Frontal cortex (tissue), 4 donors: ENCODE measurements around the gene PLS1. TPM values are rescaled to one million over a fixed set of nuclear protein-coding genes. Genes with fewer than 3 reads are reported as not detected.
"Not testable (repeated sequence)": the region's sequence is repeated elsewhere in the genome, so short reads cannot be mapped to it uniquely, and the experiment has no call there.

Experiments used
- DNase-seq, 2 donors: peaks; one replicate each; pipeline ENCODE4 v3.0.0; 2012; ENCODE audit warnings: low spot score in 2 of 2
- FAIRE-seq: peaks from 2 replicates; lab custom pipeline; 2012; peaks lifted over from hg19 to GRCh38; lab: Jason Lieb, UNC
- total RNA-seq: library from RNA; depleted of rRNA; stranded (reverse); fragments of >200 nt; gene quantifications from one replicate; pipeline ENCODE4 v1.2.3, GENCODE V29; 2014
- donor health status: control.
- donor health status: control.
- donor health status: control.

Gene PLS1
- total RNA-seq, 1 donor from 2014 or later, result 2.4 TPM

- no peak for FAIRE-seq
- no peak for DNase-seq
These were observed 68.6 kb downstream of the PLS1 start for GRCh38 chr3:142664819-142665218.

GRCh38 chr3:142670120-142670519 lies 73.9 kb downstream of the PLS1 start:
- FAIRE-seq (no peak), DNase-seq (no peak)

GRCh38 chr3:142676151-142676550 lies 80.0 kb downstream of the PLS1 start:
- FAIRE-seq, result no peak
- no peak for DNase-seq

- DNase-seq, result no peak
- FAIRE-seq, result no peak
These were observed 84.5 kb downstream of the PLS1 start for GRCh38 chr3:142680710-142681109.

GRCh38 chr3:142690613-142691012 lies 94.4 kb downstream of the PLS1 start:
- no peak for FAIRE-seq

GRCh38 chr3:142691527-142691926 lies 95.3 kb downstream of the PLS1 start:
- DNase-seq (no peak), FAIRE-seq (no peak)

More at GRCh38 chr3:142690613-142691012, 94.4 kb downstream of the PLS1 start:
- no peak for DNase-seq

- DNase-seq (no peak), FAIRE-seq (no peak)
These were observed 97.1 kb downstream of the PLS1 start for GRCh38 chr3:142693136-142693853.

- no peak for FAIRE-seq
- DNase-seq, result no peak
These were observed 98.0 kb downstream of the PLS1 start for GRCh38 chr3:142694225-142694624.

- DNase-seq, result no peak
- no peak for FAIRE-seq
These were observed 109.0 kb downstream of the PLS1 start for GRCh38 chr3:142705198-142705597.

GRCh38 chr3:142706321-142707127 lies 110.3 kb downstream of the PLS1 start:
- FAIRE-seq (no peak), DNase-seq (no peak)

GRCh38 chr3:142709207-142709606 lies 113.0 kb downstream of the PLS1 start:
- FAIRE-seq (no peak), DNase-seq (no peak)

GRCh38 chr3:142714882-142715281 lies 118.7 kb downstream of the PLS1 start:
- not testable (repeated sequence) for DNase-seq, FAIRE-seq

- FAIRE-seq (no peak), DNase-seq (no peak)
These were observed 119.9 kb downstream of the PLS1 start for GRCh38 chr3:142716102-142716501.

GRCh38 chr3:142723665-142723967 lies 127.4 kb downstream of the PLS1 start:
- FAIRE-seq (no peak), DNase-seq (no peak)

GRCh38 chr3:142723968-142724681 lies 127.9 kb downstream of the PLS1 start, which contains the start of gene TRPC1:
Gene TRPC1, plus strand, starts transcription at chr3:142724034. Its CDS starts 526 bp downstream, at chr3:142724560.
- DNase-seq (peak; percentile 91 to 93), FAIRE-seq (no peak)

GRCh38 chr3:142724682-142725356 lies 128.6 kb downstream of the PLS1 start:
- FAIRE-seq, result no peak

GRCh38 chr3:142725357-142725739 lies 129.2 kb downstream of the PLS1 start:
- FAIRE-seq (no peak), DNase-seq (no peak)

More at GRCh38 chr3:142724682-142725356, 128.6 kb downstream of the PLS1 start:
- peak in 1 of 2 donors; percentile 28 for DNase-seq

- DNase-seq, result no peak
- FAIRE-seq, result no peak
These were observed 129.8 kb downstream of the PLS1 start for GRCh38 chr3:142726017-142726416.

GRCh38 chr3:142732066-142732465 lies 135.9 kb downstream of the PLS1 start:
- no peak for FAIRE-seq
- no peak for DNase-seq

- DNase-seq (no peak), FAIRE-seq (no peak)
These were observed 138.6 kb downstream of the PLS1 start for GRCh38 chr3:142734834-142735233.
